B cell (primary cell): Measurements from ENCODE around the gene SRCAP. TPM values are rescaled to one million over a fixed set of nuclear protein-coding genes. Genes with fewer than 3 reads are reported as not detected.

Source experiments
- ATAC-seq: fragments of 200-7000 bp; cut with Tn5 transposase; one replicate; pipeline ENCODE4 v1.10.0; 2021; ENCODE audit warnings: low read depth, mild to moderate bottlenecking, moderate number of reproducible peaks, moderate library complexity
- CTCF ChIA-PET: fragments of 350-600 bp; sonication (Branson Sonifier 250); formaldehyde crosslinking; loops from one replicate; lab custom pipeline; 2021; ENCODE audit warnings: antibody characterized with exemption, inconsistent platforms; lab: Charles Lee
- POLR2A ChIA-PET: fragments of 350-600 bp; sonication (Branson Sonifier 250); formaldehyde crosslinking; loops from one replicate; lab custom pipeline; 2021; ENCODE audit warnings: antibody characterized with exemption; lab: Charles Lee
- DNase-seq: peaks from one replicate; pipeline ENCODE4 v3.0.0; 2013
- H2AFZ ChIP-seq: 2 replicates; pipeline ENCODE4 v1.6.1; 2012; ENCODE audit warnings: mild to moderate bottlenecking, low read depth, low read length; ENCODE audit not compliant: insufficient read depth, poor library complexity, severe bottlenecking
- H3K27ac ChIP-seq, 2 donors: 1 replicate in 1 of 2; 2 replicates in 1 of 2; pipeline ENCODE4 v1.5.1; 2012 to 2013; ENCODE audit warnings: low read length in 2 of 2, mild to moderate bottlenecking in 2 of 2, moderate library complexity in 1 of 2
- H3K27me3 ChIP-seq, 4 experiments: fragments of 200-600 bp in 1 of 4; sonication (generic) in 1 of 4; replicated peaks in 1 of 4; 1 replicate in 2 of 4; 2 replicates in 2 of 4; pipeline versions ENCODE4 v1.6.1 to v1.7.0; 2013 to 2016; ENCODE audit warnings: low read length in 3 of 4, mild to moderate bottlenecking in 2 of 4, mixed read lengths in 1 of 4, moderate library complexity in 1 of 4; ENCODE audit not compliant: insufficient read depth in 4 of 4, control insufficient read depth in 3 of 4; ENCODE audit errors: control extremely low read depth in 1 of 4
- H3K36me3 ChIP-seq, 2 experiments: replicated peaks in 1 of 2; 1 replicate in 1 of 2; 2 replicates in 1 of 2; pipeline versions ENCODE4 v1.6.1 to v1.7.1; 2013; ENCODE audit warnings: low read length in 1 of 2; ENCODE audit not compliant: insufficient read depth in 2 of 2, control insufficient read depth in 1 of 2; ENCODE audit errors: control extremely low read depth in 1 of 2, extremely low read depth in 1 of 2
- H3K4me1 ChIP-seq, 2 donors: fragments of 200-600 bp in 1 of 2; sonication (generic) in 1 of 2; 1 replicate in 1 of 2; 2 replicates in 1 of 2; pipeline versions ENCODE4 v1.5.1 to v1.6.1; 2013 to 2017; ENCODE audit warnings: low read length in 2 of 2; ENCODE audit not compliant: control insufficient read depth in 2 of 2, insufficient read depth in 2 of 2
- H3K4me2 ChIP-seq: replicated peaks from 2 replicates; pipeline ENCODE3; 2012; ENCODE audit warnings: mild to moderate bottlenecking, low read depth, low read length; ENCODE audit not compliant: poor library complexity, severe bottlenecking
- H3K4me3 ChIP-seq, 5 experiments: fragments of 200-600 bp in 1 of 5; sonication (generic) in 1 of 5; 1 replicate in 3 of 5; 2 replicates in 2 of 5; pipeline versions ENCODE4 v1.5.1 to v1.7.0; 2011 to 2016; ENCODE audit warnings: low read length in 4 of 5, mild to moderate bottlenecking in 4 of 5, low read depth in 2 of 5, control low read depth in 1 of 5, moderate library complexity in 1 of 5; ENCODE audit not compliant: insufficient read depth in 1 of 5; ENCODE audit errors: control extremely low read depth in 1 of 5, extremely low read depth in 1 of 5
- H3K79me2 ChIP-seq: fragments of 200-600 bp; sonication (generic); one replicate; pipeline ENCODE4 v1.6.0; 2016; ENCODE audit warnings: low read length; ENCODE audit not compliant: control insufficient read depth, insufficient read depth
- H3K9ac ChIP-seq: fragments of 200-600 bp; sonication (generic); 2 replicates; pipeline ENCODE4 v1.6.1; 2017; ENCODE audit warnings: mild to moderate bottlenecking, low read length, moderate library complexity
- H3K9me3 ChIP-seq, 3 donors: one replicate each; pipeline versions ENCODE4 v1.6.1 to v1.7.1; 2013; ENCODE audit warnings: low read length in 2 of 3; ENCODE audit not compliant: control insufficient read depth in 2 of 3, insufficient read depth in 1 of 3; ENCODE audit errors: control extremely low read depth in 1 of 3
- H4K20me1 ChIP-seq: 2 replicates; pipeline ENCODE4 v1.6.0; 2012; ENCODE audit warnings: mild to moderate bottlenecking, low read length; ENCODE audit not compliant: insufficient read depth, control insufficient read depth, poor library complexity, severe bottlenecking
- H3K27ac Mint-ChIP-seq: one replicate; pipeline ENCODE4 v1.8.0; 2021; ENCODE audit warnings: mixed read lengths
- H3K27me3 Mint-ChIP-seq: one replicate; pipeline ENCODE4 v1.8.0; 2021; ENCODE audit warnings: mixed read lengths
- H3K4me1 Mint-ChIP-seq: one replicate; pipeline ENCODE4 v1.8.0; 2021; ENCODE audit warnings: mixed read lengths
- H3K4me3 Mint-ChIP-seq: one replicate; pipeline ENCODE4 v1.8.0; 2021; ENCODE audit warnings: mixed read lengths
- H3K9me3 Mint-ChIP-seq: one replicate; pipeline ENCODE4 v1.8.0; 2022; ENCODE audit warnings: mixed read lengths; ENCODE audit not compliant: insufficient read depth
- EZH2 ChIP-seq: IDR thresholded peaks from 2 replicates; pipeline ENCODE4 v1.6.1; 2012; ENCODE audit warnings: borderline replicate concordance, low read depth, mild to moderate bottlenecking, moderate library complexity, low read length; ENCODE audit not compliant: insufficient read depth, poor library complexity, severe bottlenecking
- WGBS: methylation state at CpG from one replicate; pipeline ENCODE4 v1.1.5; 2013; ENCODE audit warnings: missing lambda C conversion rate; ENCODE audit not compliant: insufficient coverage; 5-methylcytosine and 5-hydroxymethylcytosine counted together
- intact Hi-C: fragments of 100-400 bp; cut with micrococcal nuclease; formaldehyde crosslinking; loops from one replicate; pipeline ENCODE4 v1.10.0; 2022
- polyA plus RNA-seq: library from polyadenylated mRNA; depleted of rRNA; stranded (reverse); fragments of >200 nt; gene quantifications from 2 replicates; pipeline ENCODE4 v1.2.3, GENCODE V29; 2012
- total RNA-seq, 2 donors: library from RNA; stranded (reverse); fragments of 120-200 nt in 1 of 2; gene quantifications; 1 replicate in 1 of 2; 2 replicates in 1 of 2; pipeline versions ENCODE4 v1.2.3 to v1.2.4, GENCODE V29; 2013 to 2022
- TF ChIP-seq, protein P1 (sequence below): fragments of 200-600 bp; IDR thresholded peaks from one replicate; pipeline ENCODE4 v1.8.0; 2022; ENCODE audit warnings: antibody characterized with exemption, mild to moderate bottlenecking

SRCAP gene
- total and polyA plus RNA-seq, 2 donors (not counting 1 experiment from before 2014, with no cell fraction given), result 20.9 to 145 TPM

DNA sequence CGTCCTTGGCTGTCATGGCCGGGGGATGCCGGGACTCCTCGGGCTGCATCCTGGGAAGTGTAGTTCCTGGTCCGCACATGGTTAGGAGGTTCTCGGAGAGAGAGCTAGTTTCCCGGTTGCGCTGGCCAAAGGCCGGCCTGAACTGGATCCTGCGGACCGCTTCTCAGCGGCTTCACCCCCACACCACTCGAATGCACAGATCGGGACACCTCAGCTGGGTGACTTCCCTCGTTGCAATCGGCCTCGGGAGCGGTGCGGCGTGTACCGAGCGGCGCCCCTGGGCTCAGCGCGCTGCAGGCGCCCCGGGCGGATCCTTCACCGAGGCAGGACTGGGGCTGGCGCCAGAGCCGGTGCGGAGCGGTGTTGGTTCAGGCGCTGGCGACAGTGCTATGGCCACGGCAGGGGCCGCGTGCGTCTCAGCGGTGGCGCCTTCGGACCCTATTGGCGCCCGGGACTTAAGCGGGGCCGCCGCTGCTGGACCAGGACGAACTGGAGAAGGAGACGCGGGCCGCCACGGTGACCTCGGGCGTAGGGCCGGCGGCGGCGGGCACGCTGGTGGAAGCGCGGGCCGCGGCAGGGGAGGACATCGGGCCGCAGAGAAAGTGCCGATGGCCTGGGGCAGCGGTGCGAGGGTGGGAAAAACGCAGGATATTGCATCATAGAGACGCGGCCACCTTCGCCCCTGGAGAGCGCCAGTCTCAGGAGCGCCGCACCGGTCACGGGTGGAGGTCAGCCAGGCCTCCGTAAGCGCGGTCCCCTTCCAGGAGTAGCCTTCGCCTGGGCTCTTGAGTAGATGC lies 76.6 kb downstream of the SRCAP start:
- Histone ChIP-seq H3K4me1 (peaks cover 10 to 15% of the 10 kb centered on the region in 2 donors), H3K27ac (no peak overlapping the region), H4K20me1 (peaks cover 32% of the 10 kb centered on the region), H3K4me2 (peak overlapping the region; percentile 86), H3K9ac (peak overlapping the region; percentile 63), H3K27me3 (peaks cover 0 to 19% (median 6%) of the 10 kb centered on the region in 4 experiments), H3K4me3 (peak overlapping the region; percentile 33 to 66 (median 57)), H3K36me3 (peaks cover 0 to 25% of the 10 kb centered on the region in 2 experiments), H3K79me2 (no peaks in the 10 kb centered on the region), H2AFZ (peak overlapping the region; percentile 47), H3K9me3 (no peaks in the 10 kb centered on the region)
- H3K27ac Mint-ChIP-seq, result peak overlapping the region; percentile 77
- DNase-seq, result peak; percentile 60
- TF ChIP-seq, protein P1, sequence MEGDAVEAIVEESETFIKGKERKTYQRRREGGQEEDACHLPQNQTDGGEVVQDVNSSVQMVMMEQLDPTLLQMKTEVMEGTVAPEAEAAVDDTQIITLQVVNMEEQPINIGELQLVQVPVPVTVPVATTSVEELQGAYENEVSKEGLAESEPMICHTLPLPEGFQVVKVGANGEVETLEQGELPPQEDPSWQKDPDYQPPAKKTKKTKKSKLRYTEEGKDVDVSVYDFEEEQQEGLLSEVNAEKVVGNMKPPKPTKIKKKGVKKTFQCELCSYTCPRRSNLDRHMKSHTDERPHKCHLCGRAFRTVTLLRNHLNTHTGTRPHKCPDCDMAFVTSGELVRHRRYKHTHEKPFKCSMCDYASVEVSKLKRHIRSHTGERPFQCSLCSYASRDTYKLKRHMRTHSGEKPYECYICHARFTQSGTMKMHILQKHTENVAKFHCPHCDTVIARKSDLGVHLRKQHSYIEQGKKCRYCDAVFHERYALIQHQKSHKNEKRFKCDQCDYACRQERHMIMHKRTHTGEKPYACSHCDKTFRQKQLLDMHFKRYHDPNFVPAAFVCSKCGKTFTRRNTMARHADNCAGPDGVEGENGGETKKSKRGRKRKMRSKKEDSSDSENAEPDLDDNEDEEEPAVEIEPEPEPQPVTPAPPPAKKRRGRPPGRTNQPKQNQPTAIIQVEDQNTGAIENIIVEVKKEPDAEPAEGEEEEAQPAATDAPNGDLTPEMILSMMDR, result no peak
- no peak for TF ChIP-seq EZH2
- ChIA-PET POLR2A (interaction anchor here (0.6 kb wide), 1 partner anchor 616 kb away, joined by 3 read pairs; no protein-coding TSS in a partner anchor), CTCF (interaction anchor here (1.2 kb wide), 1 partner anchor 126 kb away, joined by 7 read pairs; no protein-coding TSS in a partner anchor)
- 1% methylated on average over 81 of the region's 81 CpGs for WGBS
- H3K9me3 Mint-ChIP-seq, result no peaks in the 10 kb centered on the region
- ATAC-seq, result peak; percentile 71
- H3K4me3 Mint-ChIP-seq, result peak overlapping the region; percentile 88
- intact Hi-C loops, result no loop called here
- peaks cover 26% of the 10 kb centered on the region for H3K4me1 Mint-ChIP-seq
- H3K27me3 Mint-ChIP-seq, result peaks cover 15% of the 10 kb centered on the region
